Glutamatergic neuron (in vitro differentiated cells): ENCODE results near the gene CBX8. TPM values are rescaled to one million over a fixed set of nuclear protein-coding genes. Genes with fewer than 3 reads are reported as not detected.

Source experiments
- DNase-seq: peaks from one replicate; pipeline ENCODE4 v3.0.0; 2022
- H3K27ac Mint-ChIP-seq: one replicate; pipeline ENCODE4 v1.8.0; 2020; ENCODE audit warnings: mild to moderate bottlenecking, mixed read lengths, inconsistent platforms; ENCODE audit not compliant: unreplicated experiment
- H3K27me3 Mint-ChIP-seq: one replicate; pipeline ENCODE4 v1.8.0; 2020; ENCODE audit warnings: mild to moderate bottlenecking, moderate library complexity, mixed read lengths, inconsistent platforms; ENCODE audit not compliant: unreplicated experiment
- H3K36me3 Mint-ChIP-seq: one replicate; pipeline ENCODE4 v1.8.0; 2020; ENCODE audit warnings: mild to moderate bottlenecking, mixed read lengths, inconsistent platforms; ENCODE audit not compliant: unreplicated experiment
- H3K4me1 Mint-ChIP-seq: one replicate; pipeline ENCODE4 v1.8.0; 2020; ENCODE audit warnings: mild to moderate bottlenecking, low read depth, mixed read lengths, inconsistent platforms; ENCODE audit not compliant: unreplicated experiment
- H3K4me3 Mint-ChIP-seq: one replicate; pipeline ENCODE4 v1.8.0; 2020; ENCODE audit warnings: mild to moderate bottlenecking, mixed read lengths, inconsistent platforms; ENCODE audit not compliant: unreplicated experiment
- H3K9me3 Mint-ChIP-seq: one replicate; pipeline ENCODE4 v1.8.0; 2020; ENCODE audit warnings: mild to moderate bottlenecking, moderate library complexity, mixed read lengths, inconsistent platforms; ENCODE audit not compliant: unreplicated experiment
- total RNA-seq: library from RNA; stranded (reverse); fragmentation: NEBNext Ultra II Directional; extraction: Animal tissue kit (Norgen Biotek cat#: 25700); gene quantifications from one replicate; pipeline ENCODE4 v1.2.1, GENCODE V29; 2021; ENCODE audit not compliant: unreplicated experiment
- TF ChIP-seq, protein P1 (sequence below): fragments of 200-600 bp; sonication (generic); IDR thresholded peaks from one replicate; pipeline ENCODE4 v1.5.0; 2021; ENCODE audit not compliant: partially characterized antibody, unreplicated experiment

The CBX8 gene
- total RNA-seq, 1 donor from 2014 or later: 13.8 TPM

DNA sequence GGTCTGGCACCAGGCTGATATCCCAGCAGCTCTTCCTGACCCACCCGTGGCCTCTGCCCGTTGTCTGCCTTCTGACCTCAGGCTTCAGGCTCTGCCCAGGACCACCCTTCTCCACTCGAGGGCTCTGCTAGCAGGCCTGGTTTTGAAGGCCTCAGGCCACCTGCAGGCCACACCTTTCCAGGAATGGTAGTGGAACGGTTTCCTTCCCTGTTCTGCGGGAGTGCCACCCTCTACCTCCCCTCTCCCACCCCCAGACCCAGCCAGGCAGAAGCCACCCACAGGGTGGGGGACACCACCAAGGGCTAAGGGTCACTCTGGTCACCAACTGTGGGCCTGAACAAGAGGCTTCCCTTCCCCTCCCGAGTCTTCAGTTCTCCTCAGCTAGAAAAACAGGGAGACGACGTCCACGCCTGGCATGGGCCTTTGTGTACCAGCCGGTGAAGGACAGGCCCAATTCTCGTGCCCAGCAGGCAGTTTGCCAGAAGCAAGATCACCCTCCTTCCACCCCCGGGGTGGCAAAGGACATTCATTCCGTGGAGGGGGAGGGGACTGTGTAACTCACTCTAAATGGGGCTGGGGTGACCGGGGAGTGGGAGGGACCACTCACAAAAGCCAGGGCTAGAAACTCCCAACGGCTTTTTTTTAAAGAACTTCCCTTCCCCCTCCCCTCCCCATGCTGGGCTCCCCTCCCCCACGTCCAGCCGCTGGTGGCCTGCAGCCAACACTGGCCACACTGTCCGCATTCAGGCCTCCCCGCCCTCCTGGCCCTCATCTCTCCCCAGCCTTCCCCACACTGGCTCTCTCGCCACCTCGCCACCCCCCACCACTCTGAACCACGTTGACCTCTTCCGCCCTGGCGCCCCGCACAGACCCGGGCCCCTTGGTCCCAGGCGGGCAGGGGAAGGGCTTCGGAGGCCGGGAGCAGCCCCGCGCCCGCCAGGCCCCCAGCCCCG is 34.7 kb upstream of the CBX8 start:
- DNase-seq: no peak
- Mint-ChIP-seq H3K36me3 (no peaks in the 10 kb centered on the region), H3K4me3 (peak overlapping the region; percentile 61), H3K4me1 (peaks cover 5% of the 10 kb centered on the region), H3K27ac (no peak overlapping the region), H3K9me3 (peaks cover 4% of the 10 kb centered on the region), H3K27me3 (peaks cover 20% of the 10 kb centered on the region)
- TF ChIP-seq, protein P1, sequence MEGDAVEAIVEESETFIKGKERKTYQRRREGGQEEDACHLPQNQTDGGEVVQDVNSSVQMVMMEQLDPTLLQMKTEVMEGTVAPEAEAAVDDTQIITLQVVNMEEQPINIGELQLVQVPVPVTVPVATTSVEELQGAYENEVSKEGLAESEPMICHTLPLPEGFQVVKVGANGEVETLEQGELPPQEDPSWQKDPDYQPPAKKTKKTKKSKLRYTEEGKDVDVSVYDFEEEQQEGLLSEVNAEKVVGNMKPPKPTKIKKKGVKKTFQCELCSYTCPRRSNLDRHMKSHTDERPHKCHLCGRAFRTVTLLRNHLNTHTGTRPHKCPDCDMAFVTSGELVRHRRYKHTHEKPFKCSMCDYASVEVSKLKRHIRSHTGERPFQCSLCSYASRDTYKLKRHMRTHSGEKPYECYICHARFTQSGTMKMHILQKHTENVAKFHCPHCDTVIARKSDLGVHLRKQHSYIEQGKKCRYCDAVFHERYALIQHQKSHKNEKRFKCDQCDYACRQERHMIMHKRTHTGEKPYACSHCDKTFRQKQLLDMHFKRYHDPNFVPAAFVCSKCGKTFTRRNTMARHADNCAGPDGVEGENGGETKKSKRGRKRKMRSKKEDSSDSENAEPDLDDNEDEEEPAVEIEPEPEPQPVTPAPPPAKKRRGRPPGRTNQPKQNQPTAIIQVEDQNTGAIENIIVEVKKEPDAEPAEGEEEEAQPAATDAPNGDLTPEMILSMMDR: no peak

DNA sequence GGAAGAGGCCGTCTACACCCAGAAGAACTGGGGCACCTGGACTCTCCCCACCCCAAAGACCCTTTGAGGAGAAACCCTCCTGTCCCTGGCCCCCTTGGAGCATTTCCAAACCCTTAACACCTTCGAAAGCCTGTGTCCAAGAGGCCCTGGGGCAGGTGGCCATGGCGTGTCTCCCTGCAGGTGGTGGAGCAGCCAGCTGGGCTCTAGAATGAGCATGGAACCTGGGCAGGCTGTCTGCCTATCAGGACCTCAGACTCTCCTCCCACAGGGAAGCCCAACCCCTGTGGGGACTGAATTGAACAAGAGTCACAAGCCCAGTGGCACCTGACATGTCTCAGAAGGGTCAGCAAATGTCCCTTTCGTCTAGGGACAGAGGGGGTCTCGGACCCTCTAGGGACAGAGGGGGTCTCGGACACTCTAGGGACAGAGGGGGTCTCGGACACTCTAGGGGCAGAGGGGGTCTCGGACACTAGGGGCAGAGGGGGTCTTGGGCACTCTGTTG is 33.9 kb upstream of the CBX8 start:
- no peaks in the 10 kb centered on the region for H3K36me3 Mint-ChIP-seq
- peaks cover 5% of the 10 kb centered on the region for H3K4me1 Mint-ChIP-seq
- no peak overlapping the region for H3K4me3 Mint-ChIP-seq
- no peak for DNase-seq
- peaks cover 4% of the 10 kb centered on the region for H3K9me3 Mint-ChIP-seq
- TF ChIP-seq, protein P1: no peak
- H3K27ac Mint-ChIP-seq: no peak overlapping the region
- peaks cover 25% of the 10 kb centered on the region for H3K27me3 Mint-ChIP-seq

DNA sequence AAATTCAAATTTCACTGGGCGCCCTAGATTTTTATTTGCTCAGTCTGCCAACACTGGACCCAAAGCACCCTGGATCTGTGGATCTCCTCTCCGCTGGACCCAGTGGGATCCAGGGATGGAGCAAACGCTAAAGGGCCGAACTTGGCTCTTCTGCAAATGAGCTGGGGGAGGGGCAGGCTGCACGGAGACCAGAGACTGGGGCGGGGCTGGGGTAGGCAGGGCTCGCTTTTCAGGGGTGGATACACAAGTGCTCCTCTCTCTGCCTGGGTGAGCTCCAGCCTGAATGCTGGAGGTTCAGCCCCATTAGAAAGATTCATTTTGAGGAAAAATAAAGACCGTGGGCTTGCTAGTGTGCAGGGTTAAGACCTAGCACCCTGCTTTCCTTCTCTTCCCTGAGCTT is 33.4 kb upstream of the CBX8 start:
- Mint-ChIP-seq H3K27ac (no peak overlapping the region), H3K4me1 (peaks cover 5% of the 10 kb centered on the region), H3K27me3 (peaks cover 25% of the 10 kb centered on the region), H3K4me3 (no peak overlapping the region), H3K36me3 (no peaks in the 10 kb centered on the region), H3K9me3 (peaks cover 4% of the 10 kb centered on the region)
- TF ChIP-seq, protein P1: no peak
- no peak for DNase-seq

DNA sequence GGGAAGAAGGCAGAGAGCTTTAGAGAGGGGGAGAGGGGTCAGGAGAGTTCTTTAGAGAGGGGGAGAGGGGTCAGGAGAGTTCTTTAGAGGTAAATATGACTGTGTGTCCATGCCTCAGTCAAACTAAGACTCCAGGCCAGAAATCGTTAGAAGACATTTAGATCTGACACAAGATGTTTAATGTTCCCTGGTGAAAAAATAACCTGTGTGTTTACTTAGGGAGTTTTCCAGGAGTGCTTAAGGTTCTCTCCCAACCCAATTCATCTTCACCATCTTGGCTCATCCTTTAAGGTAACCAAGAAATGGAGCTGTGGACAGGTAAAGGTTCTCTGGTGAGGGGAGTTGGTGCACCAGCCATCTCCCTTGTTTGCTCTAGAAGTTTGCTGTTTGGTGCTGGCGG is 32.6 kb upstream of the CBX8 start:
- Mint-ChIP-seq H3K4me1 (peaks cover 3% of the 10 kb centered on the region), H3K36me3 (peaks cover 3% of the 10 kb centered on the region), H3K27me3 (peaks cover 21% of the 10 kb centered on the region), H3K4me3 (no peak overlapping the region), H3K27ac (no peak overlapping the region), H3K9me3 (peaks cover 4% of the 10 kb centered on the region)
- no peak for DNase-seq
- TF ChIP-seq, protein P1: no peak

DNA sequence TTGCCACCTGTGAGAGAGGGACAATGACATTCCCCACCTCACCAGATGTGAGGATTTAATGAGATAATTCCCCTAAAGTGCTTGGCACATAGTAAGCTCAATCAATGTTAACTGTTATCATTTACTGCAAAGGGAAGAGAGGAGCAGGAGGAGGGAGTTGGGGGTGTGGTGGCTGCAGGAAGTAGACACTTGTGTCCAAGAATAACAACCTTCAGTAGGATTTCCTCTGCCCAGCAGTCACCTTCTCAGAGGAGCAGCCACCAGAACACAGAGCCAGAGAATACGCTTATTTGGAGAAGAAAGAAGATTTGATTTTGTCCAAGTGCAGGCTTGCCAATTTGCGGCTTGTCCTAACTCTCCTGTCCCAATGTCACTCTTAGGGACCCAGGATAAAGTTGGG is 32.1 kb upstream of the CBX8 start:
- Mint-ChIP-seq H3K36me3 (peaks cover 6% of the 10 kb centered on the region), H3K4me1 (peaks cover 3% of the 10 kb centered on the region), H3K9me3 (peaks cover 4% of the 10 kb centered on the region), H3K27ac (no peak overlapping the region), H3K27me3 (peaks cover 23% of the 10 kb centered on the region), H3K4me3 (no peak overlapping the region)
- DNase-seq: no peak
- TF ChIP-seq, protein P1: no peak
